Epithelial cell of esophagus (primary cell): ENCODE results near the gene PARD3B.

Experiments used
- DNase-seq: peaks from one replicate; pipeline ENCODE4 v3.0.0; 2010; ENCODE audit warnings: low read depth
- H3K4me3 ChIP-seq: 2 replicates; pipeline ENCODE4 v1.5.1; 2011; ENCODE audit warnings: mild to moderate bottlenecking, low read length, control low read depth
- TF ChIP-seq, protein P1 (sequence below): IDR thresholded peaks from 2 replicates; pipeline ENCODE4 v1.5.1; 2011; ENCODE audit warnings: low read depth, mild to moderate bottlenecking, low read length, control low read depth, inconsistent platforms; ENCODE audit not compliant: insufficient read depth; ENCODE audit errors: missing control alignments

The PARD3B gene

DNA sequence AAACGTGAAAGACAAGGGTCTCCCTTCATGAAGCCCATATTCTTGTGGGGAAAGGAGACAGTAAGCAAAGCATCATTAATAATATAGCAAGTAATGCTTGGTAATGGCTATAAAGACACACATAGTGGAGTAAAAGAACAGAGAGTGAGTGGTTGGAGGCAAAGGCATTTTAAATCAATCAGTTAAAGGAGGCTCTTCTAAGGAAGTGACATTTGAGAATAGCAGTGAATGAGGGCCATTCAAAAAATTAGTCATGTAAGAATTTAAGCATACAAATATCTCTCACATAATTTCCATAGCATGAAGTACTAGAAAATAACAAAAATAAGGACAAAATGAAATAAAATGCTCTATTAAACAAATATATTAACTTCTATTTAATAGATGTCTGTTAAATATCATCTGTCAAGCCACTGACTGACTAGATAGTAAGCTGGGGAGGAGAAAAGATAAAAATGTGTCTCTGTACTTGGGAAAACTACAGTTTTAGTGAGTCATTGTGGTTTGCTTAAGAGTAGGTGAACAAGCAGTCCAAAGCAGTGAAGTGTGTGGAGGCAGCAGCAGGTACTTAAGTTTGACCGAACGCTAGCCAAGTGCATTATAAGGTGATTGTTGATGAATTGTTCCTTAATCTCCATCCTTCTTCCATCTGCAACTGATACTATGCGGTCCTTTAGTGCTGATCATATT lies 160.1 kb downstream of the PARD3B start:
- DNase-seq: peak; percentile 61

DNA sequence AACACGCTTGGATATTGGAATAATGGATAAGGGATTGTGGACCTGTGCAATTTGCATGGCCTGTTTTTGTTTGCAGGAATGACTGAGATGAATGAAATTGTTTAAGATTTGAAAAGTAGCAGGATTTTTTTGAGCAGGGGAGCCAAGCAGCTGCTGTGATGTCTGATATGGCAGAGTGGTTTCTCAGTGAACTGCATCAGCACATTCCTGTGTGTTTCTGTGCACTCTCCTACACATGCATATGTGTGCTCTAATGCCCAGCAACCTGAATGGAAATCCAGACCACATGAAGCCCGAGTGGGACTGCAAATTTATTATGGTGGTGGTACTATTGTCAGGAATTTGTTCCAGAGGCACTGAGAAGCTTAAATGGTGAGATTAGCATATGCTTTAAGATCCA lies 161.7 kb downstream of the PARD3B start:
- TF ChIP-seq, protein P1, sequence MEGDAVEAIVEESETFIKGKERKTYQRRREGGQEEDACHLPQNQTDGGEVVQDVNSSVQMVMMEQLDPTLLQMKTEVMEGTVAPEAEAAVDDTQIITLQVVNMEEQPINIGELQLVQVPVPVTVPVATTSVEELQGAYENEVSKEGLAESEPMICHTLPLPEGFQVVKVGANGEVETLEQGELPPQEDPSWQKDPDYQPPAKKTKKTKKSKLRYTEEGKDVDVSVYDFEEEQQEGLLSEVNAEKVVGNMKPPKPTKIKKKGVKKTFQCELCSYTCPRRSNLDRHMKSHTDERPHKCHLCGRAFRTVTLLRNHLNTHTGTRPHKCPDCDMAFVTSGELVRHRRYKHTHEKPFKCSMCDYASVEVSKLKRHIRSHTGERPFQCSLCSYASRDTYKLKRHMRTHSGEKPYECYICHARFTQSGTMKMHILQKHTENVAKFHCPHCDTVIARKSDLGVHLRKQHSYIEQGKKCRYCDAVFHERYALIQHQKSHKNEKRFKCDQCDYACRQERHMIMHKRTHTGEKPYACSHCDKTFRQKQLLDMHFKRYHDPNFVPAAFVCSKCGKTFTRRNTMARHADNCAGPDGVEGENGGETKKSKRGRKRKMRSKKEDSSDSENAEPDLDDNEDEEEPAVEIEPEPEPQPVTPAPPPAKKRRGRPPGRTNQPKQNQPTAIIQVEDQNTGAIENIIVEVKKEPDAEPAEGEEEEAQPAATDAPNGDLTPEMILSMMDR: no peak
- no peak overlapping the region for H3K4me3 ChIP-seq
- no peak for DNase-seq

More for the DNA sequence above, 160.1 kb downstream of the PARD3B start:
- TF ChIP-seq, protein P1: no peak
- no peak overlapping the region for H3K4me3 ChIP-seq

DNA sequence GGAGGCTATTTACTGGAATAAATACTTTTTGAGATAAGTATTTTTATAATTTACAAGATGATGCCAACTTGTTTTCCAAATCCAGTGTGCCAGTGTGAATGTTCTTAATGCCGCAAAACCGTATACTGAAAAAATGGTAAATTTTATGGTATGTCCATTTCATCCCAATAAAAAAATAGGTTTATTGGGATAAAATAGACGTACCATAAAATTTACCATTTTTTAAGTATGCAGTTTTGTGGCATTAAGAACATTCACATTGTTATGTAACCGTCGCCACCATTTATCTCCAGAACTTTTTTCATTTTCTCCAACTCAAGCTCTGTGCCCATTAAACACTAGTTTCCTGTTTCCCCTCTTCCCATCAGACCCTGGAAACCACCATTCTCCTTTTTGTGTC lies 167.9 kb downstream of the PARD3B start:
- DNase-seq: no peak
- H3K4me3 ChIP-seq: no peak overlapping the region
- TF ChIP-seq, protein P1: no peak

DNA sequence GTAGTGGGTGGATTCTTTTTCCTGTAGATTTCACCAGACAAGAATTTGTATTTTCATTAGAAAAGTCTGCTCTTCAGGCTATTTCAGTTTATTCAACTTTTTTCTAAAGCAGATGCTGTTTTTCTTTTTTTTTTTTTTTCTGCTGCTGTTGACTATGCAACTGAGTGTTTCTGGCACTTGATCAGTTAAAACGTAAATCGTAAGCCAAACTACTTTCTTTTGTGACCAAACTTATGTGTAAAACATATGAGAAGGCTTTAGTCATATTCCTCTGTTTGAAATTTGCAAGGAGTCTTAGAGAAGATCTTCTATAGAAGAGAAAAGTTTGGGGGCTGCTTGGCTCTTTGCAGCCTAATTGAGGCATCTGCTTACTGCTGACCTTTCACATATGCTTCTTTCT lies 170.1 kb downstream of the PARD3B start:
- no peak for DNase-seq
- H3K4me3 ChIP-seq: no peak overlapping the region
- TF ChIP-seq, protein P1: no peak

DNA sequence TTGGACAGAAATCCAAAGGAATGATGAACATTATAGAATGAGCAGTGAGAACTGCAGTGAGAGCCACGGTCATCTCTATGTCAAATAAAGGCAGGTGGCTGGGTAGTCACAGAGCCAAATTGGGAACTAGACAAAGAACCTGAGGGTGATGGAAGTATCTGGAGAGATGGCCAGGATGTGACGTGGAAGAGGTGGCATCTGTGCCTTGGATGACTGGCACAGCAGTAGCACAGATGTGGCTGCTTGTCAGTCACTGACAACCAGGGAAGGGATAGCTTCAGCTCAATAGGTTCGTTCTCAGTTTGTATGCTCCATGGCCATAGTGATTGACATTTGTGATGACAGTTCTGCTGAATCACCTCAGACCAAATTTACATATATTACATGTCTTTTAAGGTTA lies 172.3 kb downstream of the PARD3B start:
- H3K4me3 ChIP-seq: no peak overlapping the region
- DNase-seq: no peak
- TF ChIP-seq, protein P1: no peak

DNA sequence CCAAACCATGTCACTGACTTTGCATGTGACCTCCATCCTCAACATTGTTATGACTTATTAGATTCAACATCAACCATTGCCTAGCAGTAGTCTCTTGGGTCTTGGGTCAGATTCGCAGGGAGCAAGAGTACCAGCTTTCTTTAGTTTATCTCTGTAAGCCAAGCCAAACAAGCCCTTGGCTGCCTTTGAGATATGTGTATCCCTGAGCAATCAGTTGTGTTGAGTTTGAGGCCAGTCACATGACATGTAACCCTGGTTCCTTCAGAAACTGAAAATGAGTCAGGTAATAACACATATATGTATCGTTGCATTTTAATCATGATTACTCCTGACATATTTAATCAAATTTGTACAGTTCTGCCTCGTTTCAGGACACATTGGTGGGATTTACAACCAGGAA lies 173.3 kb downstream of the PARD3B start:
- no peak overlapping the region for H3K4me3 ChIP-seq
- TF ChIP-seq, protein P1: no peak
- DNase-seq: no peak

DNA sequence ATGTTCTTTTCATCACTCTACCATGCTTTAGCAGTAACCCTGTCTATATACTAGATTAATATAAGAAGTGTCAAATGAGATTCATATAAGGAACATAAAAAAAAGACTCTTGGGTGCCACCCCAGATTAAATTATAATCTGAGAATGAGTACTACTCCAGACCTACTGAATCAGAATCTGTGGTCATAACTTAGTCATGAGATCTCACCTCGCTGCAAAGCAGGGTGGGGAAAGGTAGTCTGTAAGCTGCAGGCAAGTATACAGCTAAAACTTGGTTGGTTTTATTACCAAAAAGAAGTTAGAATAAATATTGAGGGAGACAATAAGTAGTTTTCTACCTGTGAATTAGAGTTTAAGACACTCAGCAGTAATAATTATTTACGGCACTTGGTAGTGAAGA lies 175.6 kb downstream of the PARD3B start:
- TF ChIP-seq, protein P1: no peak
- no peak for DNase-seq
- no peak overlapping the region for H3K4me3 ChIP-seq
